Stomach (tissue), 9 donors: ENCODE data around the gene GNMT. TPM values are rescaled to one million over a fixed set of nuclear protein-coding genes. Genes with fewer than 3 reads are reported as not detected.
"Not testable (repeated sequence)": the region's sequence is repeated elsewhere in the genome, so short reads cannot be mapped to it uniquely, and the experiment has no call there.

ENCODE experiments used
- DNase-seq, 2 donors: peaks; one replicate each; pipeline versions ENCODE4 v3.0.0 to v3.0.0-alpha.2; 2013 to 2019
- H3K27ac ChIP-seq, 5 donors: fragments of 200-600 bp in 4 of 5; sonication (generic) in 4 of 5; one replicate each; pipeline ENCODE4 v1.5.1; 2013 to 2019; ENCODE audit warnings: mild to moderate bottlenecking in 1 of 5, moderate library complexity in 1 of 5
- H3K27me3 ChIP-seq, 3 donors: fragments of 200-600 bp; sonication (generic); one replicate each; pipeline ENCODE4 v1.5.1; 2017 to 2019; ENCODE audit warnings: mixed run types in 1 of 3
- H3K36me3 ChIP-seq, 4 donors: fragments of 200-600 bp; sonication (generic); 1 replicate in 3 of 4; 2 replicates in 1 of 4; pipeline ENCODE4 v1.5.1; 2016 to 2019
- H3K4me1 ChIP-seq, 4 donors: fragments of 200-600 bp; sonication (generic); one replicate each; pipeline ENCODE4 v1.5.1; 2016 to 2019
- H3K4me3 ChIP-seq, 4 donors: fragments of 200-600 bp; sonication (generic) in 3 of 4; one replicate each; pipeline ENCODE4 v1.5.1; 2016 to 2019; ENCODE audit warnings: mild to moderate bottlenecking in 1 of 4
- H3K9me3 ChIP-seq, 4 donors: fragments of 200-600 bp; sonication (generic); one replicate each; pipeline ENCODE4 v1.5.1; 2016 to 2019
- CTCF ChIP-seq, 7 experiments: fragments of 450-650 bp in 4 of 7; fragments of 200-600 bp in 3 of 7; sonication (generic) in 3 of 7; IDR thresholded peaks; one replicate each; pipeline ENCODE4 v1.5.1; 2016 to 2019; ENCODE audit warnings: antibody characterized with exemption in 7 of 7, control low read depth in 2 of 7, mild to moderate bottlenecking in 1 of 7
- EP300 ChIP-seq: sonication (generic); formaldehyde crosslinking; IDR thresholded peaks from one replicate; pipeline ENCODE4 v1.6.1; 2017; ENCODE audit warnings: antibody characterized with exemption
- POLR2A ChIP-seq, 4 donors: fragments of 450-650 bp; IDR thresholded peaks; one replicate each; pipeline ENCODE4 v1.6.1; 2016; ENCODE audit warnings: antibody characterized with exemption in 4 of 4, control low read depth in 2 of 4, mild to moderate bottlenecking in 1 of 4, moderate library complexity in 1 of 4
- POLR2AphosphoS5 ChIP-seq, 3 donors: sonication (generic); formaldehyde crosslinking; IDR thresholded peaks; one replicate each; pipeline ENCODE4 v1.6.1; 2016; ENCODE audit warnings: antibody characterized with exemption in 3 of 3
- WGBS, 5 donors: extraction: QIAGEN DNeasy Blood & Tissue Kit in 3 of 5; methylation state at CpG; one replicate each; pipeline versions ENCODE4 v1.1.5 to v1.1.7; 2013 to 2018; 5-methylcytosine and 5-hydroxymethylcytosine counted together
- intact Hi-C: fragments of 100-400 bp; cut with DNase I; formaldehyde crosslinking; loops from one replicate; pipeline ENCODE4 v1.15.1; 2023; ENCODE audit warnings: low total_unique reads
- polyA plus RNA-seq, 3 donors: library from polyadenylated mRNA; stranded (reverse); fragments of 200-250 nt; gene quantifications; one replicate each; pipeline ENCODE4 v1.2.3, GENCODE V29; 2013
- total RNA-seq, 5 donors: library from RNA; depleted of rRNA; stranded (reverse); fragments of >200 nt; gene quantifications; one replicate each; pipeline versions ENCODE4 v1.1.0 to v1.2.3, GENCODE V29; 2014 to 2016
- donor health status: healthy with polysubstance abuse.
- donor health status: Bipolar disorder and iron deficiency.
- donor health status: healthy.

GNMT gene
- total and polyA plus RNA-seq, 8 donors, result 0.45 to 121 (median 17.8) TPM; not detected in 2

GRCh38 chr6:42988486-42989020 lies 28.0 kb downstream of the GNMT start:
- Histone ChIP-seq H3K36me3 (peaks cover 15 to 46% (median 36%) of the 10 kb centered on the region in 4 donors), H3K4me1 (peaks cover 32 to 49% (median 41%) of the 10 kb centered on the region in 4 donors), H3K27me3 (no peaks in the 10 kb centered on the region), H3K4me3 (no peak overlapping the region), H3K9me3 (no peaks in the 10 kb centered on the region), H3K27ac (no peak overlapping the region)
- intact Hi-C loops, result no loop called here
- TF ChIP-seq CTCF (IDR thresholded peaks at IDR 0.05) (no peak), EP300 (no peak), POLR2AphosphoS5 (IDR thresholded peaks at IDR 0.05) (no peak), POLR2A (IDR thresholded peaks at IDR 0.05) (no peak)
- DNase-seq, result no peak
- 48 to 78% (median 60%) methylated on average over 1 of the region's 1 CpG for WGBS, 5 donors

GRCh38 chr6:42989923-42990322 lies 29.4 kb downstream of the GNMT start:
- Histone ChIP-seq H3K9me3 (no peaks in the 10 kb centered on the region), H3K4me3 (no peak overlapping the region), H3K27ac (no peak overlapping the region), H3K4me1 (peaks cover 31 to 43% (median 35%) of the 10 kb centered on the region in 4 donors), H3K27me3 (no peaks in the 10 kb centered on the region), H3K36me3 (peaks cover 15 to 50% (median 42%) of the 10 kb centered on the region in 4 donors)
- 86 to 95% (median 93%) methylated on average over 5 of the region's 5 CpGs for WGBS, 5 donors
- no peak for TF ChIP-seq POLR2A (IDR thresholded peaks at IDR 0.05)
- no peak for TF ChIP-seq EP300
- intact Hi-C loops, result no loop called here
- no peak for DNase-seq

- 90 to 95% (median 93%) methylated on average over 2 of the region's 2 CpGs for WGBS, 5 donors
- TF ChIP-seq POLR2A (IDR thresholded peaks at IDR 0.05), result no peak
- no peak for TF ChIP-seq EP300
- no peak for TF ChIP-seq POLR2AphosphoS5 (IDR thresholded peaks at IDR 0.05)
- no peak for TF ChIP-seq CTCF (IDR thresholded peaks at IDR 0.05)
- DNase-seq, result no peak
Measured at GRCh38 chr6:42993445-42993844, 32.9 kb downstream of the GNMT start.

GRCh38 chr6:42996513-42996912 lies 36.0 kb downstream of the GNMT start:
- Histone ChIP-seq H3K4me1 (peaks cover 0 to 12% (median 2%) of the 10 kb centered on the region in 4 donors), H3K27me3 (no peaks in the 10 kb centered on the region), H3K4me3 (no peak overlapping the region), H3K36me3 (peaks cover 3 to 33% (median 21%) of the 10 kb centered on the region in 4 donors), H3K9me3 (no peaks in the 10 kb centered on the region), H3K27ac (no peak overlapping the region)
- no peak for TF ChIP-seq POLR2A (IDR thresholded peaks at IDR 0.05)
- no peak for TF ChIP-seq POLR2AphosphoS5 (IDR thresholded peaks at IDR 0.05)
- no peak for TF ChIP-seq EP300
- TF ChIP-seq CTCF (IDR thresholded peaks at IDR 0.05), result no peak
- no peak for DNase-seq
- intact Hi-C loops, result no loop called here

More at GRCh38 chr6:42993445-42993844, 32.9 kb downstream of the GNMT start:
- Histone ChIP-seq H3K4me1 (peaks cover 0 to 20% (median 4%) of the 10 kb centered on the region in 4 donors), H3K9me3 (no peaks in the 10 kb centered on the region), H3K36me3 (peaks cover 15 to 50% (median 45%) of the 10 kb centered on the region in 4 donors), H3K27ac (no peak overlapping the region), H3K27me3 (no peaks in the 10 kb centered on the region), H3K4me3 (no peak overlapping the region)
- intact Hi-C loops, result no loop called here

GRCh38 chr6:42998205-42998604 lies 37.7 kb downstream of the GNMT start:
- WGBS, 5 donors, result 93 to 96% (median 94%) methylated on average over 7 to 9 of the region's 9 CpGs
- DNase-seq, H3K27me3 ChIP-seq, intact Hi-C loops, H3K4me3 ChIP-seq, H3K9me3 ChIP-seq, H3K27ac ChIP-seq: not testable (repeated sequence)
- Histone ChIP-seq H3K36me3 (peaks cover 3 to 38% (median 22%) of the 10 kb centered on the region in 4 donors), H3K4me1 (peaks cover 0 to 12% (median 2%) of the 10 kb centered on the region in 4 donors)
